Measurements from ENCODE around the gene UBE2E2. TPM values are rescaled to one million over a fixed set of nuclear protein-coding genes. Genes with fewer than 3 reads are reported as not detected.

UBE2E2 gene
- total and polyA plus RNA-seq, 12 donors: 19.5 to 63.8 (median 52.2) TPM

DNA sequence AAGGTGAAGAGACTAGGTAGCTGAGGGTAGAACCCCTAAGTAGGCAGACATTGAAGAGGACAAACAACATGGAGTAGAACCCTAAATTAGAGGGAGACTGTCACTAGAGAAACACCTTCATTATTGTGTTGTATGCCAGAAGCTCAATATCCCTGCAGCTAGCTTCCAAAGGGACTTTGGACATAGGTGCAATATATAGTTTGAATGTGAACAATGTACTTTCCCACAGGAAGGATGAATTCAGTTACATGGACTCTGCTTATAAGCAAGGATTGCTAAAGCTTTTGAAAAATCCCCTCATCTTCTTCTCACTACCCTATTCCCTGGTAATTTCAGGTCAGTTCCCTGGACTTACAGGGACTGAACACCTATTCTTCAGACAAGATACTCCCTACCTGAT, 288.9 kb downstream of the UBE2E2 start:
- no peaks in the 10 kb centered on the region for H3K36me3 ChIP-seq
- TF ChIP-seq CTCF (IDR thresholded peaks at IDR 0.05): no peak
- intact Hi-C loops (cut with DNase I): no loop called here
- H3K4me3 ChIP-seq: no peak overlapping the region
- peaks cover 0 to 55% (median 25%) of the 10 kb centered on the region in 9 donors for H3K4me1 ChIP-seq
- no peaks in the 10 kb centered on the region for H3K27me3 ChIP-seq
- H3K9me3 ChIP-seq: peaks cover 0 to 5% (median 0%) of the 10 kb centered on the region in 11 donors
- no peak overlapping the region for H3K27ac ChIP-seq
- ATAC-seq (no peak), DNase-seq (no peak)

GRCh38 chr3:23493889-23494288, 290.8 kb downstream of the UBE2E2 start:
- Histone ChIP-seq H3K36me3 (no peaks in the 10 kb centered on the region), H3K4me3 (no peak overlapping the region), H3K27me3 (no peaks in the 10 kb centered on the region), H3K27ac (no peak overlapping the region), H3K4me1 (peaks cover 0 to 48% (median 22%) of the 10 kb centered on the region in 9 donors), H3K9me3 (no peaks in the 10 kb centered on the region)
- TF ChIP-seq CTCF (IDR thresholded peaks at IDR 0.05): no peak
- ATAC-seq: no peak
- no peak for DNase-seq
- intact Hi-C loops (cut with DNase I): no loop called here

DNA sequence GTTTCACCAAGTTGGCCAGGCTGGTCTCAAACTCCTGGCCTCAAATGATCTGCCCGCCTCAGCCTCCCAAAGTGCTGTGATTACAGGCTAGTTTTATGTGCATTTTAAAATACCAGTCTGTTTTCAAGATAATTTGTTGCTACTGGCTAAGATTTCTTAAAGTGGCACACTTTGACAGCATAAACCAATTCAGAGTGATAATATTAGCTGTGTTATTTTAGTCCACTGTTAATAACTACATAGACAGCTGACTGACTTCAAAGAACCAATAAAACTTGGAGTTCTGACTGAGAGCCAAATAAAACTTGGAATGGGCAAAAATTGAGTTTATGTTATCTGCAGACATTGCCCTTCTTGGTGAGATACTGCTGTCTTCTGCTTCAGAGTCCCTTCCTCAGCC, 291.8 kb downstream of the UBE2E2 start:
- WGBS, 2 donors: 52 to 73% methylated on average over 1 of the region's 1 CpG
- no peak for TF ChIP-seq CTCF (IDR thresholded peaks at IDR 0.05)
- ATAC-seq: peak in 5 of 8 donors; percentile 25 to 70 (median 55)

DNA sequence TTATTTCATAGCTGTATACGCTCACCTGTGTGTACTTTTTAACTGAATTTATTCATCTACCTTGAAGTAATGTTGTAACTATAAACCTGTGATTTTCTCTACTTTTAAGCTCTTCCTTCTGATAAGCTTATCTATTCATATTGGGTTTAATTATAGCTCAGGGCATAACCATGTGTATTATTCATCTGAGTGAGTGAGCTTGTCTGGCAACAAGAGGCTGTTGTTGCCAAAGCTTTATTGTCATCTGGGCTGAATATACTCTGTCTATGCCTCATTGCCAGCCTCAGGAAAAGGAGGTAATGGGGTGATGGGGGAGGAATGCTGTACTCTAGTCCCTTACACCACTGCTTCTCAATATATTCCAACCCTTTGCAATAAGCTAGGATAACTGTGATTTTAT, 292.4 kb downstream of the UBE2E2 start:
- ATAC-seq (peak; percentile 28 to 92 (median 86)), DNase-seq (no peak)
- peaks cover 0 to 34% (median 14%) of the 10 kb centered on the region in 9 donors for H3K4me1 ChIP-seq
- intact Hi-C loops (cut with DNase I): no loop called here
- no peak overlapping the region for H3K4me3 ChIP-seq
- WGBS, 2 donors: 91 to 99% methylated on average over 1 of the region's 1 CpG
- H3K27ac ChIP-seq: peak overlapping the region in 9 of 10 donors; percentile 4 to 67 (median 23)
- H3K9me3 ChIP-seq: no peaks in the 10 kb centered on the region
- no peak for TF ChIP-seq CTCF (IDR thresholded peaks at IDR 0.05)
- H3K27me3 ChIP-seq: no peaks in the 10 kb centered on the region
- H3K36me3 ChIP-seq: no peaks in the 10 kb centered on the region

More for the DNA sequence above, 291.8 kb downstream of the UBE2E2 start:
- Histone ChIP-seq H3K4me1 (peaks cover 0 to 37% (median 19%) of the 10 kb centered on the region in 9 donors), H3K4me3 (no peak overlapping the region), H3K36me3 (no peaks in the 10 kb centered on the region), H3K27me3 (no peaks in the 10 kb centered on the region), H3K27ac (peak overlapping the region in 9 of 10 donors; percentile 4 to 67 (median 23)), H3K9me3 (no peaks in the 10 kb centered on the region)
- no peak for DNase-seq
- intact Hi-C loops (cut with DNase I): no loop called here
